PC-3 (cell line): ENCODE measurements around the gene CNOT8. TPM values are rescaled to one million over a fixed set of nuclear protein-coding genes. Genes with fewer than 3 reads are reported as not detected.
"Not testable (repeated sequence)": the region's sequence is repeated elsewhere in the genome, so short reads cannot be mapped to it uniquely, and the experiment has no call there.

Experiments used
- ATAC-seq: fragments of 200-7000 bp; cut with Tn5 transposase; 2 replicates; pipeline ENCODE4 v1.9.1; 2020; ENCODE audit warnings: mild to moderate bottlenecking, moderate library complexity
- BruUV-seq: library from RNA; stranded (reverse); fragments of 400-500 nt; replicated peaks from 2 replicates; lab custom pipeline; 2021; lab: Mats Ljungman, UMichigan
- CTCF ChIA-PET: fragments of 300-600 bp; sonication (Branson Sonifier 250); formaldehyde crosslinking; loops from one replicate; lab custom pipeline; 2022; ENCODE audit warnings: antibody characterized with exemption; lab: Charles Lee
- POLR2A ChIA-PET: fragments of 300-600 bp; sonication (Branson Sonifier 250); formaldehyde crosslinking; loops from one replicate; lab custom pipeline; 2022; ENCODE audit warnings: antibody characterized with exemption; ENCODE audit not compliant: unreplicated experiment; lab: Charles Lee
- DNase-seq: peaks from one replicate; pipeline ENCODE4 v3.0.0-alpha.2; 2015
- H2AFZ ChIP-seq: fragments of 300-600 bp; sonication (generic); 2 replicates; pipeline ENCODE4 v1.6.0; 2016; ENCODE audit warnings: antibody characterized with exemption, low read length
- H3F3A ChIP-seq: fragments of 300-600 bp; sonication (generic); one replicate; pipeline ENCODE4 v1.6.0; 2017; ENCODE audit warnings: antibody characterized with exemption, low read length, control low read depth, mild to moderate bottlenecking; ENCODE audit not compliant: unreplicated experiment
- H3K27ac ChIP-seq: fragments of 300-600 bp; sonication (generic); 2 replicates; pipeline ENCODE4 v1.5.1; 2016; ENCODE audit warnings: mild to moderate bottlenecking, low read length
- H3K27me3 ChIP-seq: fragments of 300-600 bp; sonication (generic); 2 replicates; pipeline ENCODE4 v1.6.1; 2016; ENCODE audit warnings: low read length, mixed read lengths
- H3K36me3 ChIP-seq: fragments of 300-600 bp; sonication (generic); 2 replicates; pipeline ENCODE4 v1.6.1; 2016; ENCODE audit warnings: low read depth, mixed run types, low read length, mixed read lengths
- H3K4me1 ChIP-seq: fragments of 300-600 bp; sonication (generic); 2 replicates; pipeline ENCODE4 v1.5.1; 2016; ENCODE audit warnings: low read length; ENCODE audit not compliant: insufficient read depth
- H3K4me2 ChIP-seq: fragments of 300-600 bp; sonication (generic); 2 replicates; pipeline ENCODE4 v1.6.0; 2016; ENCODE audit warnings: low read length
- H3K4me3 ChIP-seq: fragments of 300-600 bp; sonication (generic); 2 replicates; pipeline ENCODE4 v1.5.1; 2016; ENCODE audit warnings: mild to moderate bottlenecking, low read length, mixed read lengths
- H3K79me2 ChIP-seq: fragments of 300-600 bp; sonication (generic); 2 replicates; pipeline ENCODE4 v1.6.1; 2017; ENCODE audit warnings: low read length, mixed read lengths
- H3K9ac ChIP-seq: fragments of 300-600 bp; sonication (generic); 2 replicates; pipeline ENCODE4 v1.6.0; 2016; ENCODE audit warnings: mild to moderate bottlenecking, low read length
- H3K9me2 ChIP-seq: fragments of 300-600 bp; sonication (generic); replicated peaks from 2 replicates; pipeline ENCODE4 v1.6.1; 2016; ENCODE audit warnings: mixed run types, low read length, mixed read lengths
- H3K9me3 ChIP-seq: fragments of 300-600 bp; sonication (generic); 2 replicates; pipeline ENCODE4 v1.6.1; 2016; ENCODE audit warnings: low read length, mixed read lengths
- H4K20me1 ChIP-seq: fragments of 300-600 bp; sonication (generic); 2 replicates; pipeline ENCODE4 v1.6.1; 2016; ENCODE audit warnings: low read length, mixed read lengths
- CTCF ChIP-seq: fragments of 300-600 bp; sonication (generic); conservative IDR thresholded peaks from 2 replicates; pipeline ENCODE4 v1.5.1; 2017; ENCODE audit warnings: antibody characterized with exemption, low read depth, mild to moderate bottlenecking, low read length
- EZH2 ChIP-seq: fragments of 300-600 bp; sonication (generic); IDR thresholded peaks from one replicate; pipeline ENCODE4 v1.6.1; 2017; ENCODE audit warnings: antibody characterized with exemption, mild to moderate bottlenecking, low read length; ENCODE audit not compliant: unreplicated experiment
- EZH2phosphoT487 ChIP-seq: fragments of 300-600 bp; sonication (generic); IDR thresholded peaks from 2 replicates; pipeline ENCODE4 v1.6.1; 2018; ENCODE audit warnings: mild to moderate bottlenecking, antibody characterized with exemption, low read length, borderline replicate concordance
- intact Hi-C: fragments of 100-400 bp; cut with micrococcal nuclease; formaldehyde crosslinking; loops from 2 replicates; pipeline ENCODE4 v1.9.0; 2023
- total RNA-seq: library from RNA; depleted of rRNA; stranded (reverse); fragments of >200 nt; gene quantifications from 2 replicates; pipeline ENCODE4 v1.2.3, GENCODE V29; 2014

Gene CNOT8
- total RNA-seq, 1 experiment from 2014 or later: 26.2 TPM

GRCh38 chr5:154830219-154830595, 28.2 kb upstream of the CNOT8 start:
- H3F3A ChIP-seq: no peaks in the 10 kb centered on the region
- H3K4me1 ChIP-seq: peaks cover 29% of the 10 kb centered on the region
- H3K4me2 ChIP-seq: peak overlapping the region; percentile 61
- no peaks in the 10 kb centered on the region; the same call in 1 of the 2 replicates for H3K36me3 ChIP-seq
- H3K27ac ChIP-seq: peak overlapping the region; percentile 87
- no peak; the same call in 1 of the 2 replicates for ATAC-seq
- no peak for DNase-seq
- H3K9ac ChIP-seq: peak overlapping the region; percentile 7; the same call in 1 of the 2 replicates
- intact Hi-C loops: no loop called here
- H3K27me3 ChIP-seq: no peaks in the 10 kb centered on the region
- no peak overlapping the region for H3K4me3 ChIP-seq
- no peaks in the 10 kb centered on the region for H3K9me3 ChIP-seq
- H4K20me1 ChIP-seq: no peaks in the 10 kb centered on the region
- TF ChIP-seq EZH2phosphoT487: no peak
- no peak for TF ChIP-seq CTCF
- TF ChIP-seq EZH2: no peak
- CTCF ChIA-PET: no interaction called here
- POLR2A ChIA-PET: no interaction called here
- no TSS peak for BruUV-seq
- no peak overlapping the region for H2AFZ ChIP-seq
- H3K9me2 ChIP-seq: no peaks in the 10 kb centered on the region
- no peaks in the 10 kb centered on the region for H3K79me2 ChIP-seq

- DNase-seq: no peak
- intact Hi-C loops: no loop called here
- H3K27ac ChIP-seq: peak overlapping the region; percentile 87
- no peaks in the 10 kb centered on the region for H3K79me2 ChIP-seq
- ChIA-PET POLR2A (no interaction called here), CTCF (no interaction called here)
- H3K4me3 ChIP-seq: no peak overlapping the region
- TF ChIP-seq EZH2: no peak
- TF ChIP-seq EZH2phosphoT487: no peak
- no peak for TF ChIP-seq CTCF
- H3K27me3 ChIP-seq: no peaks in the 10 kb centered on the region
- peak overlapping the region; percentile 7; the same call in 1 of the 2 replicates for H3K9ac ChIP-seq
- BruUV-seq: no TSS peak
- ATAC-seq: no peak
- H3K9me3 ChIP-seq: no peaks in the 10 kb centered on the region
- no peaks in the 10 kb centered on the region for H3K9me2 ChIP-seq
- no peak overlapping the region for H2AFZ ChIP-seq
- H3K4me2 ChIP-seq: peak overlapping the region; percentile 61
- peaks cover 29% of the 10 kb centered on the region for H3K4me1 ChIP-seq
- H4K20me1 ChIP-seq: no peaks in the 10 kb centered on the region
- no peaks in the 10 kb centered on the region; the same call in 1 of the 2 replicates for H3K36me3 ChIP-seq
- H3F3A ChIP-seq: no peaks in the 10 kb centered on the region
Observed at GRCh38 chr5:154830596-154830995, 27.8 kb upstream of the CNOT8 start.

- BruUV-seq: no TSS peak
- peaks cover 29% of the 10 kb centered on the region for H3K4me1 ChIP-seq
Observed at GRCh38 chr5:154831451-154831850, 27.0 kb upstream of the CNOT8 start.

GRCh38 chr5:154832804-154833203, 25.6 kb upstream of the CNOT8 start:
- DNase-seq, intact Hi-C loops, H3K27me3 ChIP-seq, H3K4me3 ChIP-seq, H4K20me1 ChIP-seq, H3K36me3 ChIP-seq, BruUV-seq, H3F3A ChIP-seq, H3K4me2 ChIP-seq, H3K27ac ChIP-seq, POLR2A ChIA-PET, CTCF ChIA-PET, H3K9me2 ChIP-seq, ATAC-seq, H2AFZ ChIP-seq, H3K9ac ChIP-seq, H3K79me2 ChIP-seq, H3K9me3 ChIP-seq: not testable (repeated sequence)
- H3K4me1 ChIP-seq: peaks cover 29% of the 10 kb centered on the region

More at GRCh38 chr5:154831451-154831850, 27.0 kb upstream of the CNOT8 start:
- ChIA-PET POLR2A (no interaction called here), CTCF (no interaction called here)
- Histone ChIP-seq H3K9ac (no peak overlapping the region), H3K36me3 (no peaks in the 10 kb centered on the region; the same call in 1 of the 2 replicates), H3K4me3 (no peak overlapping the region), H3F3A (no peaks in the 10 kb centered on the region), H3K79me2 (no peaks in the 10 kb centered on the region), H3K27ac (no peak overlapping the region), H2AFZ (no peak overlapping the region), H3K4me2 (no peak overlapping the region), H3K9me3 (no peaks in the 10 kb centered on the region), H4K20me1 (no peaks in the 10 kb centered on the region), H3K27me3 (no peaks in the 10 kb centered on the region), H3K9me2 (no peaks in the 10 kb centered on the region)
- intact Hi-C loops: no loop called here
- ATAC-seq (no peak), DNase-seq (no peak)
- TF ChIP-seq CTCF (no peak), EZH2phosphoT487 (no peak), EZH2 (no peak)
